Sigmoid colon (tissue), 4 donors: Measurements from ENCODE around the gene ZNF544.

Source experiments
- CTCF ChIP-seq, 4 experiments: fragments of 450-650 bp in 3 of 4; fragments of 200-600 bp in 1 of 4; IDR thresholded peaks; one replicate each; pipeline ENCODE4 v1.5.1; 2016 to 2019; ENCODE audit warnings: antibody characterized with exemption in 4 of 4, mild to moderate bottlenecking in 3 of 4, moderate library complexity in 2 of 4
- EP300 ChIP-seq, 4 donors: sonication (generic); formaldehyde crosslinking; IDR thresholded peaks; one replicate each; pipeline ENCODE4 v1.6.1; 2017; ENCODE audit warnings: antibody characterized with exemption in 4 of 4

- no peak for TF ChIP-seq CTCF (IDR thresholded peaks at IDR 0.05)
- TF ChIP-seq EP300 (IDR thresholded peaks at IDR 0.05) = no peak
These were observed 79.0 kb downstream of the ZNF544 start for GRCh38 chr19:58307736-58308135.
